ENCODE measurements around the gene LAMA5.

LAMA5 gene

DNA sequence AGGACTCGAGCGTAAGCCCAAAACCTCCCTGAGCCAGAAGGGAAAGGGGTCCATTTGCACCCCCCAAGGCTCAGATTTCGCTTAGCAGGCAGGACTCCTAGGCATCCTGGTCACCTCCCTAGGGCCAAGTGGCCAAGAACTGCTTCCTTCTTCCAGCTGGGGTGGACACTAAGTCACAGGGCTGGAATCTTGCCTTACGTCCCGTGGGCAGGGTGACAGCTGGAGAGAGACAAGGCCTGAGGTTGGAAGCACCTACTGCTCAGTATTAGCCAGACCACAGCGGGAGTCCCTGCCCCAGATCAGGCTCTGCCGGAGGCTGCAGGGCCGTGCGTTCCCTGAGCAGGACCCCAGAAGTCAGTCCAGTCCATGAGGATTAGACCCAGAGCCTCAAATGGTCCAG lies 19.7 kb downstream of the LAMA5 start:
- DNase-seq, result no peak

DNA sequence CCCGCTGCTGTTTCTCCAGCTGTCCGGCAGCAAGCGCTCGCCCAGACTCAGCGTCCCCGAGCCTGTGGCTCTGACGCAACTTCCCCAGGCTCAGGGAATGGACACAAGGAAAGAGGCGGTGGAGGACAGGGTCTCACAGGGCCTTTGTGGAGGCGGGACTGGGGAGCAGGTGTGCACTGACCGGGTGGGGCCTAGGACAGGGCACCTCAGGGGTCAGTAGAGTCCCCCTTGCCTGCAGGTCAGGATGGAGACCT lies 20.0 kb downstream of the LAMA5 start:
- no peak for DNase-seq

DNA sequence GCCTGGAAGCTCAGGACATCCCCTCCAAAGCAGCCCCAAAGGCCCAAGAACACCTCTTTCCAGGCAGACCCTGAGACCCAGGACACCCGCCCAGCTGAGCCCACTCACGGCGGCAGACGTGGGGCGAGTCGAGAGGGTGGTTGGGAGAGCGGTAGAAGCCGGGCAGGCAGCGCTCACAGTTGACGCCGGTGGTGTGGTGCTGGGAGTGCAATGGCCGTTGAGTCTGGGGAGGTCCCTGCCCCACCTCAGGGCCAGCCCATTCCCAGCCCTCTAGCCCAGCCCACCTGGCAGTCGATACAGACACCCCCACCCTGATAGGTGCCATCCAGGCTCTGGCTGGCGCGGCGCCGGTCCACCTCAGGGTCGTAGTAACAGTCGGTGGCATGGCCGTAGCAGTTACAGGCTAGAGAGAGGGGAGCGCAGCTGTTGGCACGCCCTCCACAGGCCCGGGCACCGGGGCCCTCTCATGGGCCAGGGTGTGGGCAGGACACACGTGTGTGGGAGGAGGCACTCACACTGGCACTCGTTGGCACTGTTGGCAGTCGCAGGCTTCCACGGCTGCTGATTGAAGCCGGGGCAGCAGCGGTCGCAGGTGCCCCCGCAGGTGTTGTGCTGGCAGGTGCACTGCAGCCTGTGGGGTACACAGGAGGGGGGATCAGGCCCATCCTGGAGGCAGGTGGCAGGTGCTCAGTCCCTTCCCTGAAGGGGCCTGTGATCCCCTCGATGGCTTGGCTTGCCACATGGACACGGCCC lies 20.5 kb downstream of the LAMA5 start:
- DNase-seq, result no peak

DNA sequence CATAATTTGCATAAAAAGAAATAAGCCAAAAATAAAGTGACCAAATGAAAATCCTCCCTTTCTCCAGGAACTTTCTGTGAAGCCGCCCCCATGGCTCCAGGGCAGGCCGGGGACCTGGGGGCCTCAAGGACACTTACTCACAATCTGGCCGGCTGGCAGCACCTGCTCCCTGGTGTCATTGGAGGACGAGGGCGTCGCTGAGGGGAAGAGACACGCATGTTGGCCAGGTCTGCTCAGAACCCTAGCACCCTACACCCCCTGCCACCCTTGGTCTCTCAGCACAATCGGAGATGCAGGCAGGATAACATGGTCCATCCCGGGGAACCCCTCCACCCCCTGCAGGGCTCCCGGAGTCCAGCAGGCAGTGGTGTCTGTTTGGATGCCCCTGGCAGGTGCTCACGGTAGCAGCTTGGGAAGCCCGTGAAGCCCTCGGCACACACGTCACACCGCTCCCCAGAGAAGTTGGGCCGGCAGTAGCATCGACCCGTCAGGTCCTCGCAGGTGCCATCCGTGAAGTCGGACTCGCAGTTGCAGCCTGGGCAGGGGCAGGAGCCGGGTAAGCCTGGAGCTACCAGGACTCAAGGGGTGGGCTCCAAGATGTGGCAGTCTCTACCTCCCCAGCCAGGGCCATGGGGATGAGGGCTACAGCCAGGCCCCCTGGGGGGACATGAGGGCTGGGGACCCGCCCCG lies 21.3 kb downstream of the LAMA5 start:
- no peak for DNase-seq

DNA sequence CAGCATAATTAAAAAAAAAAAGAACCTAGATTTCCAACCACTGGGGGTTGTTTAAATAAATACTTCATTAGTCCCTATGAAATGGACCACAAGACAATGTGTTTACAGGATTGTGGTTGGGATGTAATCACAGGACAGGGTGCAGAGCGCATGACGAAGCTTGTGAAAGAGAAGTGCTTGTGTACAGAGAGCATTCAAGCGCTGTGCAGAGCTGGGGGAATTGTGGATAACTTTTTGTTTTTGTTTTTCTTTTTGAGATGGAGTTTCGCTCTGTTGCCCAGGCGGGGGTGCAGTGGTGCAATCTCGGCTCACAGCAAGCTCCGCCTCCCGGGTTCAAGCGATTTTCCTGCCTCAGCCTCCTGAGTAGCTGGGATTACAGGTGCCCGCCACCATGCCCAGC lies 22.3 kb downstream of the LAMA5 start:
- no peak for DNase-seq

DNA sequence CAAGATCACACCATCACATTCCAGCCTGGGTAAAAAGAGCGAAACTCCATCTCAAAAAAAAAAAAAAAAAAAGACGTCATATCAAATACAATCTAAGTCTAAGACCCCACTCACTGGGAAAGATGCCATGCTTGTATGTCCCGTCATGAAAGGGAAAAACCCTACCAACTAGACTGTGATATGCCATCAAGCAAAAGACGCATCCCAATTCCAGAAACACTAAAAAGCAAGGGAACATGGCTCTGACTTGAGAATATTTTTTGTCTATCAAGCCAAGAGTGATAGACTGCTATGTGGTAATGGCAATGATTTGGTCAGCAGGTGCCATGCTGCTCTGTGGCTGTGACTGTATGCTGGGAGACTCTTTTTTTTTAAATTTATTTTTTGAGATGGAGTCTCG lies 23.0 kb downstream of the LAMA5 start:
- DNase-seq, result no peak

DNA sequence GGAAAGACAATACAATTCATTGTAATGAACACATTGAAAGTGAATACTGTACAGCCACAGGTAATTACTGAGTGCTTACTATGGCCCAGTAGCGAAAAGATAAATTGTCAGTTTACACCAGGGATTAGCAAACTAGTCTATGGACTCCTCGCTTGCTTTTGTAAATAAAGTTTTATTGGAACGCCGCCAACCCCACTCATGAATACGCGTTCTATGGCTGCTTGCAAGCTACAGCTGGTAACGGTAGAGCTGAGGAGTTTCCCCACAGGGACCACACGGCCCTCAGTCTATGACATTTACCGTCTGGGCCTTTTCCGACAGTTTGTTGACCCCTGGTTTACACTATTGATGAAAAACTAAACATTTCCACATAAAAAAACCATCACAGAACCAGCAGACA lies 24.2 kb downstream of the LAMA5 start:
- DNase-seq, result no peak

DNA sequence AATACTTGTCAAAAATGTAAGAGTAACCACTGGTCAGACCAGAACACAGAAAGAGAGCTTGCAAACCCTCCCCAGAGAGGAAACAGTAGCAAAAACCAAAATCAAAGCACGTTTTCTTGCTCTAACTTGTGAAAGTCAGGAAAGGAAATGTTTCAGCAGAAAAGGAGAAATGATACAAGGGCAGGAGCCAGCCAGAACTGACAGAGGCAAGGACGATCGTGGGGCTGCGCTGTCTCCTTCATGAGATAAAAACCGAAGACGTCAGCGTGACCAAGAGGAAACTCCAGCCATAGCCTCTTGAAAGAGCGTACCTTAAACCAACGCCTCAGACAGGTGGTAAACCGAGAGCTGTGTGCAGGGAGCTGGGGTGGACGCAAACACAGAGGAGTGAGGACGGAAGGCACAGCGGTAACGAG lies 27.5 kb downstream of the LAMA5 start:
- no peak for DNase-seq

DNA sequence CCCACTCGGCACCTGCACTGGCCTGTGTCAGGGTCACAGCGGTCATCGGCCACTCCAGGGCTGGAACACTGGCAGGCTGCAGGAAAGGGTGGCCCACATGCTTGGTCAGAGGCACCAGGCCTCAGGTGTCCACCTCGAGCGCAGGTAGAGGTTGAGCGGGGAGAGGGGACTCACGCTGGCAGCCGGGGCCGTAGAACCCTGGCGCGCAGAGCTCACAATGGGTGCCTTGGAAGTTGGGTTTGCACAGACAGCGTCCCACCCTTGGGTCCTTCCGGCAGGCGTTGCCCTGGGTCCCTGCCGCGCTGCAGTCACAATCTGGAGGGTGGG lies 28.9 kb downstream of the LAMA5 start:
- DNase-seq, result no peak

DNA sequence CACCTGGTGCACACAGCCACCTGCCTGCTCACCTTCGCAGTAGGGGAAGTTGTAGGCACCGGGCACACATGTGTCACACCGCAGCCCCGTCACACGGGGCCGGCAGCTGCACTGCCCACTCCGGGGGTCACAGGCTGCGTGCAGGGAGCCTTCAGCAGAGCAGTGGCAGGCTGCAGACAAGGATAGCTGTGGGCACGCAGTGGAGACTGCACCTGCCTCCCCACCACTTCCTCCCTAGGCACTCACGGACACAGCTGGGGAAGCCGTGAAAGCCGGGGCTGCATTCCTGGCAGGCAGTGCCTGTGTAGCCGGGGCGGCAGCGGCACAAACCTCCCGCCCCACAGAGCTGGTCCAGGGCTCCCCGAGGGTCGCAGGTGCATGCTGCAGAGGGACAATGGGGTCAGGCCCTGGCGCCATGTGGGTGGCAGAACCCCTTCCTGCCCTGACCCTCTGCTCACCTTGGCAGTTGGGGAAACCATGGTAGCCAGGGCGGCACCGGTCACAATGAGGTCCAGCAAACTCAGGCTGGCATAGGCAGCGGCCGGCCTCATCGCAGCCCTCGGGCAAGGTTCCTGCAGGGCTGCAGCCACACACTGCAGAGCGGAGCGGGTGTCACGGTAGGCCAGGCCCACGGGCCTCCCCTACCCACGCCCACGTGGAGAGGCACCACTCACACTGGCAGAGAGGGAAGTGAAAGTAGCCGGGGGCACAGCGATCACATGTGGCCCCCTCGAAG lies 29.4 kb downstream of the LAMA5 start:
- DNase-seq, result no peak

DNA sequence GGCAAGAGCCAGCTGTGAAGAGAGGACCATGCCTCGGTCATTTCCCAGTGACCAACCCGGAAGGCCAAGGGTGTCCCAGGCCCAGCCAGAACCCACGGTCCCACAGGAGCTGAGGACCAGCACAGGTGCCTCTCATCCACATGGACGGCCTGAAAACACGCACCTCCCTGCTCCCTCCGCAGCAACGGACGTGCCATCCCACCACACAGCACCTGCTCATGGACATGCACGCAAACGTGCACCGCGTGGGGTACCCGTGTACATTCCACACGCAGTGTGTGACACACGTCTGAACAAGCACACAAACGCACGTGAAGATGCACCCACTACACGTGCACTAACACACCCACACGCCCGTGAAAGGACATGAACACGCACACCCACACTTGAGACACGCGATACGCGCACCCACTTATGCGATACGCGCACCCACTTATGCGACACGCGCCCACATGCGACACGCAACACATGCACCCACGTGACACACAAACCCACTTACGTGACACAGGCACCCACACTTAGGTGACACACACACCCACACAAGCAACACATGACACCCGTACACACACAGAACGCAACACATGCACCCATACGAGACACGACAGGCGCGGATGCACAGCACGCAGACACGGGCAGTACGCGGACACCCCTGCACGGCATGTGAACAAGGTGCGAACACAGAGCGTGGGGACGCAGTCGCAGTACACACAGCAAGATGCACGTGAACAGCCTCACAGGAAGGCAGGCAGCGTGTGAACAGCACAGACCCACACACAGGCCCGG lies 30.1 kb downstream of the LAMA5 start:
- no peak for DNase-seq

DNA sequence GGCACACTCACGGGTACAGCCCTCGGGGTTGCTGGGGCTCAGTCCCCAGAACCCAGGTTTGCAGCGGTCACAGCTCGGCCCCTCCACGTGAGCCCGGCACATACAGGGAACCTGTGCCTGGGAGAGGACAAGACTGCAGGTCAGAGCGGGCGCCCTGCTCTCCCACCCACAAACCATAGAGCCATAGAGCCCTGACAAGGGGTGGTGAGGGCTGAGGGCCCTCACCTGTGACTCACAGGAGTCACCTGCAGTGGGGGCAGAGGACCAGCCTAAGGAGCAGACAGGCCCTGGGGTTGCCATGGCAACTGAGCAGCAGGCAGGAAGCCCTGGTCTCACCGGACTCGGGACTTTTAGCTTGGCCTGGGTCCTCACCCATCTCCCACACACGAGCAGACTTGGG lies 30.8 kb downstream of the LAMA5 start:
- no peak for DNase-seq

DNA sequence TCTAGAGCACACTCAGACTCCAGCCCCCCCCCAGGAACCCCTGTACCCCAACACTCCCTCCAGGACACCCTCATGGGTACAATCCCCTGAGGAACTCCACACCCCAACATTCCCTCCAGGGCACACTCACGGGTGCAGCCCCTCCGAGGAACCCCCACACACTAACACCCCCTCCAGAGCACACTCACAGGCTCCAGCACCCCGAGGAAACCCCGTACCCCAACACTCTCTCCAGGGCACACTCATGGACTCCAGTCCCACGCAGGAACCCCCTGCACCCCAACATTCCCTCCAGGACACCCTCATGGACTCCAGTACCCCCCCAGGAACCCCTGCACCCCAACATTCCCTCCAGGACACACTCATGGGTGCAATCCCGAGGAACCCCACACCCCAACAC lies 31.6 kb downstream of the LAMA5 start:
- DNase-seq, result no peak

DNA sequence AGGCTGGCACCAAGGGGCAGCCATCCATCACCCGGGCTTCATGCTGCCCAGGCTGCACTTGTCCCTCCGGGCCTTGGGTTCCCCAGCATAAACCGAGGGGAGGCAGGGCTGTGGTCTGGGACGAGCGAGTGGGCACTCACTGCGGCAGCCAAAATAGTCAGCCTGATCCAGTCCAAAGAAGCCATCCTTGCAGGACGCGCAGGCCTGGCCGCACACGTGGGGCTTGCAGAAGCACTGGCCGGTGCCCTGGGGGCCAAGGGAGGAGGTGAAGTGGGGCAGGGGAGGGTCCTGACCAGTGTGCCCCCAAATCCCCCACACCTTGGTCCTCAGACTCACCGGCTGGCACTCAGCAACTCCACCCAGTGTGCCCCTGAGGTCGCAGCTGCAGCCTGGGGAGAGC lies 32.2 kb downstream of the LAMA5 start:
- no peak for DNase-seq

DNA sequence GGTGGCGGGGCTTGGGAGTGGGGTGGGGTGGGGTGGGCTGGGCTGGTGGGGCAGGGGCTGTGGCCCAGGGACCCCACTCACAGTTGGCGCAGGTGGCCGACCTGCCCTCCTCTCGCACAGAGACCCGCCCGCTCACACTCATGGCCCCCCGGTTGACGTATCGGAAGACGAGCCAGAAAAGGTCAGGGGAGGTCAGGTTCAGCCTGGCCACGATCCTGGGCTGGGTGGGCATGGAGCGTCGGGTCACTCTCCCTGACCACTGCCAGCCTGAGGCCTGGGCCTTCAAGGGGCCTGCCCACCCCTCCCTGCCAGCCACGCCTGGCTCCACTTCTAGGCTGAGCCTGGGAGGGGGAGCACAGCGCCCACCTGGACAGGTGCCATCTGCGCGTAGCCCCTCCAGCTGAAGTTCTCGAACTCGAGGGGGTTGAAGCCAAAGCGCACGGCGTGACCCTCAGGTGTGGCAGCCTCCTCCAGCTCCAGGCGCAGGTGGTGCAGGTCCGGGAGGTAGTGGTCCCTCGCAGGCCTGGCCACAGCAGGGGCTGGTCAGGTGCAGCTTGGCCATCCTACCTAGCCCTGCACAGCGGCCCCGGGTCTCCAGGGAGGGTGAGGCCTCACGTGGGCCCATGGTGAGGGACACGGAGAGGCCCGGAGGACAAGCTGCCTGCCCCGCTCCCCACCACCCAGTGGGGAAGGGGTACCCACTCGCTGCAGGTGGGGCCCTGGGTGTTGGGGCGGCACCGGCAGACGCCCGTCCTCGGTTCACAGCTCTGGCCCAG lies 33.1 kb downstream of the LAMA5 start:
- no peak for DNase-seq

DNA sequence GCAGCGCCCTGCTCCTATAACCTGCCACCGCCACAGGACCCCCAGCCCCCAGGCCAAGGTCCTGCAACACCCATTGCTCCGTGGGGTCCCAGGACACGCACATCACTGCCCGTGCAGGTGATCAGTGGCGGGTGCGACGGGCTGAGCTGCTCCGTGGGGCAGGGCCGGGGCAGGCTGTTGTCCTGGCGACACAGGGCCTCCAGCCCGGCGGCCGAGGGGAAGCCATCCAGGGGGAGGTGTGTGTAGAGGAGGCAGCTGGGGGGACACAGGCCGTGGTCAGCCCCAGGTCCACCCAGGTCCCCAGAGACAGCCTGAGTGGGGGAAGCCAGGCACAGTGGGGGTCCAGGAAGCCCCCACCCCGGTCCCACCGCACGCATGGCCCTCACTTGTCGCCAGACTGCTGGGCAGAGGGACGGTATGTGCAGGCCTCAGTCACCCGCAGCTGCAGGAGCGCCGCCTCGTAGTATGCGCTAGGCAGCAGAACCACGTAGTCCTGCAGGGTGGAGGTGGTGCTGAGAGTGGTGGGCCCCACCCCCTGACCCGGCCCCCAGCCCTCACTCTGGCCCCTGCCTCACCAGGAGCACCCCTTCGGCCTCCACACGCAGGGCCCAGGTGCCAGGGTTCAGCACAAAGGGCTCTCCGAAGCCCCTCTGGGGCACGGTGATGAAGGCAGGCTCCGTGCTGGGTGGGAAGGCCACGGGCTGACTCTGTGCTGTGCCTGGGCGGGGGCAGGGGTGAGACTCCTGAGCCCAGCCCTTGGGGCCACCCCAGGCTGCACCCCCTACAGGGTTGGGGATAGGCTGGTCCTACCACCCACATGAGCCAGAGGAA lies 33.9 kb downstream of the LAMA5 start:
- no peak for DNase-seq

DNA sequence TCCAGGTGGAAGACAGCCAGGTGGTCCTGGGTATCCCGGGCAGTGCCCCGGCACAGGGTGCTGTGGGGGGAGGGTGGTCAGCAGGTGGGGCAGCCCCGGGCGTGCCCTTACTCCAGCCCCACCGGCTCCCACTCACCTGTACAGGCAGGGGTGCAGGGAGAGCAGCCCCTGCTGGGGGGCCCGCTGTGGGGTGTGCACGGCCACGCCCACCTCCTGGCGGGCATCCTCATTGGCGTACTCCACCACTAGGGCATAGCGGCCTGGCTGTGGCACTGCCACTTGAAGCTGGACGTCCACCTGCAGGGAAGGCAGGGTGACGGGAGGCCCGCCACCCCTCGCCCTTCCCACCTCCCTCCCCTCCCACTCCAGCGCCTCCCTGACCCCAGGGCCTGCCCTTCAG lies 34.7 kb downstream of the LAMA5 start:
- DNase-seq, result no peak

DNA sequence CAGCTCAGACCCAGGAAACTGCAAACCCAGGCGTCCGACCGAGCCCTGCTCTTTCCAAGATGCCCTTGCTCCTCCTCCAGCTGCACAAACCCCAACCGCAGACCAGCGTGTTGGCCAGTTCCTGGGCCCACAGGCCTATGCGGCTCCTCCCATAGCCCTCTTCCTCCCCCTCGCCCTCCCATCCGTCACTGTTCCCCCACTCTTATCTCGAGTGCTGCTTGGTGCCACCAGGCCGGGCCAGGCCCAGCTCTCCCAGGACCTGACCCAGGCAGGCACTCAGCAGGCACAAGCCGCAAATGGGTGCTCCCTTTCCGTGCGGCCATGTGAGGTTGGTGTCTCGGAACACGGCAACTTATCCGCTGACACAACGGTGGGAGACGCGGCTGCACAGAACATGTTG lies 35.8 kb downstream of the LAMA5 start:
- no peak for DNase-seq

DNA sequence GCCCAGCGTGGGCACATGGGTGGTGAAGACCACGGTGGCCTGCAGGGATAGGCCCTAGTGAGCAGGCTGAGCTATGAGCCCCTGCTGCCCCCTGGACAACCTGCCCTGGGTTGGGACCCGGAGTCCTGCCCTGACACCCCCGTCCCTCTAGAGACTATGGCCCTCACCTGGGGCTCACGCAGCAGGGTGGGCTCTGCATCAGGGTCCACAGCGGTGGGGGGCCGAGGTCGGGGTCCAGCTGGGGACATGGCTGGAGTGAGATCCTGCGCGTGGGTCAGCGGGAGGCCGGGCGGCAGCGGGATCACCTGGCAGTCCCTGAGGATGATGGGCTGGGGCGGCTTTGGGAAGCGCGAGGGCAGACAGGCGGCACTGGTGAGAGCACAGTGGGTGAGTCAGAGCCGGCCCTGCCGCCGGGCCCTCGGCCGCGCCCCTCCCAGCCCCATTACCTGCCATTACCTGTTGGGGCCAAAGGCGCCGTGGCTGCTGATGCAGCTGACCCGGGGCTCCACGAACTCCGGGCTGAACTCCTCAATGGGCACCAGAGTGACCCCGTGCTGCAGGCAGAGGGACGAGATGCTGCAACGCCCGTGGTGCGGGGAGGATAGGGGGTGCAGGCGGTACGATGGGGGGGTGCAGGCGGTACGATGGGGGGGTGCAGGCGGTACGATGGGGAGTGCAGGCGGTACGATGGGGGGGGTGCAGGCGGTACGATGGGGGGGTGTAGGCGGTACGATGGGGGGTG lies 36.4 kb downstream of the LAMA5 start:
- no peak for DNase-seq

DNA sequence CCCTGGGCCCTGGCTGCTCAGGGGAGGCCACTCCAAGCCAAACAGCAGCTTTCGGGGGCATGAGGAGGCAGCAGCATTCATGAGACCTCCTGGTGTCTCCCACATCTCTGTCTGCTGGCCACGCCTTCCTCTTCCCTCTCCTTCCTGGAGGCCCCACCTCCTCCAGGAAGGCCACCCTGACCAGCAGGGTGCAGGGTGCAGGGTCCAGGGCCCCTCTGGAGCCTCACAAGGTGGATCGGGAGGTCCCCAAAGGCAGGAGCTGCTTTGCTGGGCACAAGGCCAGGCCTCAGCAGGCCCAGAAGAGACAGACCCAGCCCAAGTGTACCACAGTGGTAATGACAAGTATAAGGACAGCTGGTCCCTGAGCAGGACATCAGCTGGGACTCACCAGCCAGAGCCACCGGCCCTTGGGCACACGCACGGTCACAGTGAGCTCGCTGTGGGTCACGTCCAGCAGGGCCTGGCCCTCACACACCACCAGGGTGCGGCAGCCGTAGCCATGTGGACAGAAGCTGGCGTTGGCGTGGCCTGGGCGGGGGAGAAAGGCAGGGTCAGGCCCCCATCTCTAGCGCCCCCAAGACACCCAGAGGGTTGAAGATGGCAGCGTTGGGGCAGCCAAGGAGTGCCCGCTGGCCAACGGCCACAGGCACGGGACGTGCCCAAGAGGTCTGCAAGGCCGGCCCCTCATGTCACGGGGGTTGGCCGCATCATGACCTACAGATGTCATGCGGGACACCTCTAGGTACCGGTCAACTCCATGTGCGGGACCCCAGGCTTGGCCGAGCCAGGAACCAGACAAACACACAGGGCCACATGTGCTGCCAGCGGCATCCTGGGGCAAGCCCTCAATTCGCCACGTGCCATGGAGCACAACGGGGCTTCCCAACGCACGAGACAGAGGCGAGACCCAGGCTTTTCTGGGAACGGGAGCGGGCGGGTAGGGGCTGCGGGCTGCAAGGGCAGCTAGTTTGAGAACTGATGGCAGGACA lies 37.4 kb downstream of the LAMA5 start:
- DNase-seq, result no peak

Measured in fibroblast of skin of back (primary cell).